Pancreas (tissue), 10 donors: ENCODE results near the gene LDLRAP1. TPM values are rescaled to one million over a fixed set of nuclear protein-coding genes. Genes with fewer than 3 reads are reported as not detected.
A peak's percentile ranks its signal among the peaks of the same experiment; 100 is the strongest.

Experiments used
- ATAC-seq, 4 donors: fragments of 200-7000 bp; cut with Tn5 transposase; one replicate each; pipeline versions ENCODE4 v1.8.0 to v1.9.1; 2020; ENCODE audit warnings: mild to moderate bottlenecking in 4 of 4, moderate library complexity in 4 of 4
- DNase-seq, 6 donors: peaks; one replicate each; pipeline ENCODE4 v3.0.0-alpha.2; 2020
- FAIRE-seq: peaks from 2 replicates; lab custom pipeline; 2012; peaks lifted over from hg19 to GRCh38; lab: Jason Lieb, UNC
- H3K27ac ChIP-seq, 4 donors: fragments of 200-600 bp; sonication (generic); 1 replicate in 3 of 4; 2 replicates in 1 of 4; pipeline versions ENCODE4 v1.5.0 to v1.8.0; 2020
- H3K27me3 ChIP-seq, 4 donors: fragments of 200-600 bp; one replicate each; pipeline ENCODE4 v1.8.0; 2021
- H3K36me3 ChIP-seq, 3 donors: fragments of 200-600 bp; sonication (generic) in 1 of 3; one replicate each; pipeline versions ENCODE4 v1.5.0 to v1.8.0; 2020 to 2021
- H3K4me1 ChIP-seq, 3 donors: fragments of 200-600 bp; one replicate each; pipeline ENCODE4 v1.8.0; 2021
- H3K4me3 ChIP-seq, 4 donors: fragments of 200-600 bp; sonication (generic) in 2 of 4; one replicate each; pipeline versions ENCODE4 v1.5.0 to v1.8.0; 2020 to 2021
- H3K9me3 ChIP-seq, 4 donors: fragments of 200-600 bp; one replicate each; pipeline ENCODE4 v1.8.0; 2021
- CTCF ChIP-seq, 4 donors: fragments of 200-600 bp; sonication (generic) in 3 of 4; IDR thresholded peaks; one replicate each; pipeline versions ENCODE4 v1.5.0 to v1.8.0; 2021; ENCODE audit warnings: antibody characterized with exemption in 4 of 4
- WGBS, 2 donors: extraction: QIAGEN DNeasy Blood & Tissue Kit; methylation state at CpG; one replicate each; pipeline ENCODE4 v1.1.7; 2013; 5-methylcytosine and 5-hydroxymethylcytosine counted together
- intact Hi-C, 3 donors: fragments of 100-400 bp; cut with DNase I; formaldehyde crosslinking; loops; one replicate each; pipeline versions ENCODE4 v1.11.1 to v1.14.2; 2022
- polyA plus RNA-seq, 2 donors: library from polyadenylated mRNA; stranded (reverse); fragments of 200-250 nt; gene quantifications; one replicate each; pipeline ENCODE4 v1.2.3, GENCODE V29; 2013
- total RNA-seq, 6 donors: library from RNA; stranded (reverse); fragmentation: NEBNext Ultra II Directional in 4 of 6; extraction: Animal tissue kit (Norgen Biotek cat#: 25700) in 4 of 6; gene quantifications; one replicate each; pipeline versions ENCODE4 v1.2.1 to v1.2.4, GENCODE V29; 2021 to 2023
- donor health status: healthy with polysubstance abuse.
- donor health status: DM: no; HTN: no; CAD: no; lungs with moderate emphysema.
- donor health status: DM: no; HTN: no; CAD: no.
- donor health status: control.
- donor health status: control.
- donor health status: Bipolar disorder and iron deficiency.
- donor health status: DM: yes; HTN: yes; CAD: no.
- donor health status: DM: no; HTN: no; CAD: no.
- donor health status: DM: no; HTN: no; CAD: no.
- donor health status: DM: yes; HTN: yes; CAD: no.

LDLRAP1 gene
- total and polyA plus RNA-seq, 8 donors: 21.0 to 71.9 (median 23.7) TPM

GRCh38 chr1:25615563-25616094, 72.2 kb downstream of the LDLRAP1 start:
- DNase-seq (no peak), ATAC-seq (peak in 3 of 4 donors; percentile 4 to 12 (median 8)), FAIRE-seq (no peak)
- no peaks in the 10 kb centered on the region for H3K27me3 ChIP-seq
- H3K4me3 ChIP-seq: peak overlapping the region in 3 of 4 donors; percentile 0 to 68 (median 65)
- H3K9me3 ChIP-seq: no peaks in the 10 kb centered on the region
- H3K27ac ChIP-seq: peak overlapping the region; percentile 4 to 52 (median 39)
- intact Hi-C loops: no loop called here
- no peaks in the 10 kb centered on the region for H3K36me3 ChIP-seq
- no peak for TF ChIP-seq CTCF (IDR thresholded peaks at IDR 0.05)
- WGBS, 2 donors: 35 to 37% methylated on average over 12 of the region's 12 CpGs
- no peaks in the 10 kb centered on the region for H3K4me1 ChIP-seq

GRCh38 chr1:25616095-25616986, 72.9 kb downstream of the LDLRAP1 start, which contains the start of gene MAN1C1:
Gene MAN1C1 (plus strand): TSS chr1:25616791. CDS start chr1:25617798, 1,007 bp downstream.
- Histone ChIP-seq H3K9me3 (no peaks in the 10 kb centered on the region), H3K4me3 (peak within 1 kb of the TSS; percentile 68 to 79 (median 73)), H3K27me3 (no peaks in the 10 kb centered on the region), H3K27ac (peak within 1 kb of the TSS; percentile 4 to 52 (median 39)), H3K4me1 (no peaks in the 10 kb centered on the region), H3K36me3 (no peaks in the 10 kb centered on the region)
- DNase-seq (peak; percentile 78 to 95 (median 88)), FAIRE-seq (no peak), ATAC-seq (peak; percentile 92 to 95 (median 94))
- intact Hi-C loops: no loop called here
- 0 to 1% methylated on average over 48 to 116 of the region's 116 CpGs for WGBS, 2 donors
- peak in 2 of 4 donors; percentile 12 to 26 for TF ChIP-seq CTCF (IDR thresholded peaks at IDR 0.05)

GRCh38 chr1:25616987-25617624, 73.7 kb downstream of the LDLRAP1 start:
- WGBS, 2 donors: 0 to 1% methylated on average over 47 to 94 of the region's 94 CpGs
- H3K4me3 ChIP-seq: peak overlapping the region; percentile 68 to 79 (median 73)
- ATAC-seq (peak in 1 of 4 donors; percentile 2), FAIRE-seq (no peak), DNase-seq (no peak)
- no peaks in the 10 kb centered on the region for H3K27me3 ChIP-seq
- intact Hi-C loops: no loop called here
- no peak overlapping the region for H3K27ac ChIP-seq
- no peak for TF ChIP-seq CTCF (IDR thresholded peaks at IDR 0.05)
- H3K4me1 ChIP-seq: no peaks in the 10 kb centered on the region
- H3K36me3 ChIP-seq: no peaks in the 10 kb centered on the region
- H3K9me3 ChIP-seq: no peaks in the 10 kb centered on the region

GRCh38 chr1:25617625-25618432, 74.4 kb downstream of the LDLRAP1 start:
- FAIRE-seq (no peak), DNase-seq (peak in 3 of 6 donors; percentile 44 to 81 (median 69)), ATAC-seq (no peak)
- Histone ChIP-seq H3K4me3 (peak overlapping the region; percentile 28 to 74 (median 70)), H3K27ac (no peak overlapping the region), H3K4me1 (no peaks in the 10 kb centered on the region), H3K36me3 (no peaks in the 10 kb centered on the region), H3K9me3 (no peaks in the 10 kb centered on the region), H3K27me3 (no peaks in the 10 kb centered on the region)
- intact Hi-C loops: no loop called here
- WGBS, 2 donors: 29 to 32% methylated on average over 61 to 66 of the region's 66 CpGs
- no peak for TF ChIP-seq CTCF (IDR thresholded peaks at IDR 0.05)
